Right ventricle myocardium superior (tissue), 1 donor: ENCODE data around the gene ESD. TPM values are rescaled to one million over a fixed set of nuclear protein-coding genes. Genes with fewer than 3 reads are reported as not detected.
A peak's percentile ranks its signal among the peaks of the same experiment; 100 is the strongest.
"Not testable (repeated sequence)": the region's sequence is repeated elsewhere in the genome, so short reads cannot be mapped to it uniquely, and the experiment has no call there.

Experiments used
- ATAC-seq: fragments of 200-7000 bp; cut with Tn5 transposase; one replicate; pipeline ENCODE4 v1.9.1; 2020; ENCODE audit warnings: mild to moderate bottlenecking; ENCODE audit not compliant: poor library complexity
- DNase-seq: peaks from one replicate; pipeline ENCODE4 v3.0.0-alpha.2; 2020
- intact Hi-C: fragments of 100-400 bp; cut with DNase I; formaldehyde crosslinking; loops from one replicate; pipeline ENCODE4 v1.11.2; 2022
- total RNA-seq: library from RNA; stranded (reverse); fragmentation: NEBNext Ultra II Directional; extraction: Animal tissue kit (Norgen Biotek cat#: 25700); gene quantifications from one replicate; pipeline ENCODE4 v1.2.1, GENCODE V29; 2021
- donor health status: DM: no; HTN: yes; CAD: no; lungs with severe emphysema.

The ESD gene
- total RNA-seq, 1 donor from 2014 or later, result 104 TPM

- no peak for ATAC-seq
- intact Hi-C loops, result no loop called here
These were observed 708 bp upstream of the ESD start for GRCh38 chr13:46797501-46798237.

GRCh38 chr13:46796129-46796514 is 839 bp downstream of the ESD start:
- DNase-seq (no peak), ATAC-seq (no peak)
- intact Hi-C loops, result no loop called here

More at GRCh38 chr13:46797501-46798237, 708 bp upstream of the ESD start:
- DNase-seq, result no peak

GRCh38 chr13:46795321-46795720 is 1.6 kb downstream of the ESD start:
- no peak for DNase-seq
- intact Hi-C loops, result no loop called here
- no peak for ATAC-seq

GRCh38 chr13:46783504-46783903 is 13.5 kb downstream of the ESD start:
- ATAC-seq, result no peak
- intact Hi-C loops, result no loop called here
- no peak for DNase-seq

- no peak for DNase-seq
- no peak for ATAC-seq
- intact Hi-C loops, result no loop called here
These were observed 14.3 kb downstream of the ESD start for GRCh38 chr13:46782691-46783090.

- intact Hi-C loops, result no loop called here
These were observed 14.9 kb downstream of the ESD start for GRCh38 chr13:46782066-46782465.

GRCh38 chr13:46778890-46779289 is 18.1 kb downstream of the ESD start:
- intact Hi-C loops, result no loop called here

More at GRCh38 chr13:46782066-46782465, 14.9 kb downstream of the ESD start:
- DNase-seq (no peak), ATAC-seq (no peak)

GRCh38 chr13:46778095-46778494 is 18.9 kb downstream of the ESD start:
- no peak for ATAC-seq
- no peak for DNase-seq
- intact Hi-C loops, result no loop called here

More at GRCh38 chr13:46778890-46779289, 18.1 kb downstream of the ESD start:
- ATAC-seq, result no peak
- no peak for DNase-seq

GRCh38 chr13:46775385-46776107 is 21.4 kb downstream of the ESD start:
- ATAC-seq, result peak; percentile 51
- DNase-seq, result no peak
- intact Hi-C loops, result no loop called here

GRCh38 chr13:46773541-46773940 is 23.4 kb downstream of the ESD start:
- DNase-seq, result no peak
- intact Hi-C loops, result no loop called here
- no peak for ATAC-seq

- DNase-seq, result no peak
- intact Hi-C loops, result no loop called here
- ATAC-seq, result no peak
These were observed 25.3 kb downstream of the ESD start for GRCh38 chr13:46771693-46772092.

- DNase-seq, ATAC-seq, intact Hi-C loops: not testable (repeated sequence)
These were observed 27.0 kb downstream of the ESD start for GRCh38 chr13:46769925-46770324.

- DNase-seq (no peak), ATAC-seq (no peak)
- intact Hi-C loops, result no loop called here
These were observed 35.1 kb downstream of the ESD start for GRCh38 chr13:46761866-46762265.

- intact Hi-C loops, result no loop called here
- DNase-seq (no peak), ATAC-seq (no peak)
These were observed 35.8 kb downstream of the ESD start for GRCh38 chr13:46761174-46761573.

GRCh38 chr13:46759846-46760245 is 37.1 kb downstream of the ESD start:
- no peak for DNase-seq
- ATAC-seq, result peak; percentile 41
- intact Hi-C loops, result no loop called here

- DNase-seq (no peak), ATAC-seq (no peak)
- intact Hi-C loops, result no loop called here
These were observed 39.3 kb downstream of the ESD start for GRCh38 chr13:46757640-46758039.

GRCh38 chr13:46756977-46757376 is 40.0 kb downstream of the ESD start:
- intact Hi-C loops, result no loop called here
- DNase-seq (no peak), ATAC-seq (no peak)

- ATAC-seq, intact Hi-C loops, DNase-seq: not testable (repeated sequence)
These were observed 41.5 kb downstream of the ESD start for GRCh38 chr13:46755508-46755907.

GRCh38 chr13:46754812-46755211 is 42.1 kb downstream of the ESD start:
- ATAC-seq, result no peak
- intact Hi-C loops, result no loop called here
- DNase-seq, result no peak

- DNase-seq, result no peak
- intact Hi-C loops, result no loop called here
These were observed 43.0 kb downstream of the ESD start for GRCh38 chr13:46753917-46754316.

More at GRCh38 chr13:46753917-46754316, 43.0 kb downstream of the ESD start:
- no peak for ATAC-seq
